ENCODE data around the gene FAM177B. TPM values are rescaled to one million over a fixed set of nuclear protein-coding genes. Genes with fewer than 3 reads are reported as not detected.

Gene FAM177B
- total RNA-seq, 2 experiments from 2014 or later = not detected

DNA sequence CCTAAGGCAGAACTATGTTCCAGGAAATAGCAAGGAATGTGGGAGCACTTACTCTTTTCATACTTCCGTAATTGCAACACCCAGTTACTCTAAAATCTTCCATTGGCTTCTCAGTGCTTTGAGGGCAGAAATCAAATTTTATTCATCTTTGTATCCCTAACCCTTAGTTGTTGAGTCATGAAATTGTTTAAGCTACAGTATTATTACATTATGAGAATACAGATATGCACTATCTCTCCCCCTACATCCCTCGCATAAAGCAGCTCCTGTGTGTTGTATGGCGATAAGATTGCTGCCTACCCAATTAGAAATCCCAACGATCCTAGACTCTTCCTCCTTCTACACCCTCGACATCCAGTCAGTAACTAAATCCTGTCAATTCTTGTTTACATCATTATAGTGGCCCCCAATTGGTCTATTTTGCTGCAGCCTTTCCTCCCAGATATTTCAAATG is 27.3 kb upstream of the FAM177B start:
- Histone ChIP-seq H3K4me2 (ENCODE audit: low read length) (peak overlapping the region; percentile 96; the same call in 1 of the 2 replicates), H3K36me3 (ENCODE audit: insufficient read depth, low read length) (peaks cover 15% of the 10 kb centered on the region), H3K79me2 (ENCODE audit: insufficient read depth, low read depth, low read length) (peaks cover 51% of the 10 kb centered on the region), H2AFZ (ENCODE audit: low read length) (no peak overlapping the region), H3K9me3 (ENCODE audit: low read length) (0 out of 2 replicates have a peak, but pooled peaks cover 4% of the 10 kb centered on the region), H3K4me3 (ENCODE audit: low read depth, low read length, poor library complexity, severe bottlenecking) (no peak overlapping the region), H4K20me1 (ENCODE audit: insufficient read depth, low read length) (no peaks in the 10 kb centered on the region), H3K9me2 (ENCODE audit: insufficient read depth, low read length) (no peaks in the 10 kb centered on the region), H3K4me1 (ENCODE audit: insufficient read depth, low read length, poor library complexity, severe bottlenecking) (peaks cover 17% of the 10 kb centered on the region), H3K27ac (ENCODE audit: low read depth, low read length, poor library complexity, severe bottlenecking) (no peak overlapping the region)
- BruUV-seq (replicated peaks) = no TSS peak
- intact Hi-C loops (cut with micrococcal nuclease; ENCODE audit: unreplicated experiment) = loop anchor here (5.0 to 10.0 kb wide), 2 partner anchors 245 to 967 kb away; partner anchors contain the start of gene DUSP10
- no peak for DNase-seq (ENCODE audit: low spot score)
- TF ChIP-seq, protein P1, sequence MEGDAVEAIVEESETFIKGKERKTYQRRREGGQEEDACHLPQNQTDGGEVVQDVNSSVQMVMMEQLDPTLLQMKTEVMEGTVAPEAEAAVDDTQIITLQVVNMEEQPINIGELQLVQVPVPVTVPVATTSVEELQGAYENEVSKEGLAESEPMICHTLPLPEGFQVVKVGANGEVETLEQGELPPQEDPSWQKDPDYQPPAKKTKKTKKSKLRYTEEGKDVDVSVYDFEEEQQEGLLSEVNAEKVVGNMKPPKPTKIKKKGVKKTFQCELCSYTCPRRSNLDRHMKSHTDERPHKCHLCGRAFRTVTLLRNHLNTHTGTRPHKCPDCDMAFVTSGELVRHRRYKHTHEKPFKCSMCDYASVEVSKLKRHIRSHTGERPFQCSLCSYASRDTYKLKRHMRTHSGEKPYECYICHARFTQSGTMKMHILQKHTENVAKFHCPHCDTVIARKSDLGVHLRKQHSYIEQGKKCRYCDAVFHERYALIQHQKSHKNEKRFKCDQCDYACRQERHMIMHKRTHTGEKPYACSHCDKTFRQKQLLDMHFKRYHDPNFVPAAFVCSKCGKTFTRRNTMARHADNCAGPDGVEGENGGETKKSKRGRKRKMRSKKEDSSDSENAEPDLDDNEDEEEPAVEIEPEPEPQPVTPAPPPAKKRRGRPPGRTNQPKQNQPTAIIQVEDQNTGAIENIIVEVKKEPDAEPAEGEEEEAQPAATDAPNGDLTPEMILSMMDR (conservative IDR thresholded peaks at IDR 0.05; ENCODE audit: low read length) = no peak
- ChIA-PET CTCF (ENCODE audit: unreplicated experiment) (no interaction called here), POLR2A (interaction anchor here (1.0 to 1.1 kb wide), 2 partner anchors 13 to 29 kb away, joined by 3 read pairs; no protein-coding TSS in a partner anchor)

DNA sequence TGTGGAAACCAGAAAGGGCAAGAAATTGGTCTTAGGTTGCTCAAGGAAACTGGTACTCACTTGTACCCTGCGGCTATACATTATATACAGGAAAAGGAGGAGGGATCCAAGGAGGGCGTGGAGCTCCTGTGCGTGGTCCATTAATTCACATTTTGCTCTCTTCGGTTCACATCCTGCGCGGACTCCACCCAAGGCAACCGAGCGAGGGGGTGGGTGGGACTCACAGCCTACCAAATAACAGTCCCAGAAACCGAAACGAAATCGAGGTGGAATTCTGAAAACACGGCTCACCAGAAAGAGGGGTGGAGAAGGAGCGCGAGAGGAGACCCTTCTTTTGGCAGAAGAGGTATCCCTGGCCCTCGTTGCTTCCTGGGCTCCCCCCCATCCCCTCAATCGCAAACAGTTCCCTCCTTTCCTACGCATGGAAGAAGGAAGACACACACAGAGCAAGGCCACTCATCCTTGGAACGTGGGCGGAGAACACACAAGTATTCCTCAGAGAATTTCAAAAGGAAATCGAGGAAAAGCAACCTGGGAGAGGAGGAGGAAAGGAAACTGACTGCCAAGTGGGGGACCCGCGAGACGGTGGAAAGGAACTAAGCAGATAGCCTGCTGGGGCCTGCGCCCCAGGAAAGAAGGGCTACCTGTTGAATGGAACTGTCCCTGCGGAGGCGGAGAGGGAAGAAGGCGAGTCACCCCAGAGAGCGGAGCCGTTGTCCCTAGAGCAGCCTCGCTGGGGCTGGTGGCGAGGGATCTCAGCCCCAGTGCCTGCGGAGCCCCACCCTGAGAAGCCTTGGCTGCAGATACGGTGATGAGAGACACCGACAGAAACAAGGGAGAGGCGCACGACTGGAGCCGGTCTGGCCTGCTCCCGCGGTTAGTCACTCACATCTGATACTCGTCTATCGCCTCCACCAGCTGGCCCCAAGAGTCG is 25.4 kb upstream of the FAM177B start:
- H3K4me3 ChIP-seq (ENCODE audit: low read depth, low read length, poor library complexity, severe bottlenecking) = peak overlapping the region; percentile 98
- H3K9me3 ChIP-seq (ENCODE audit: low read length) = no peaks in the 10 kb centered on the region
- H3K4me2 ChIP-seq (ENCODE audit: low read length) = peak overlapping the region; percentile 96
- BruUV-seq (replicated peaks) = TSS peak; percentile 69
- peak overlapping the region; percentile 33 for H2AFZ ChIP-seq (ENCODE audit: low read length)
- no peak for TF ChIP-seq EZH2phosphoT487 (IDR thresholded peaks at IDR 0.05; ENCODE audit: borderline replicate concordance, low read depth, low read length)
- TF ChIP-seq, protein P1 (conservative IDR thresholded peaks at IDR 0.05; ENCODE audit: low read length) = no peak
- H3K4me1 ChIP-seq (ENCODE audit: insufficient read depth, low read length, poor library complexity, severe bottlenecking) = peaks cover 17% of the 10 kb centered on the region
- no peaks in the 10 kb centered on the region for H4K20me1 ChIP-seq (ENCODE audit: insufficient read depth, low read length)
- intact Hi-C loops (cut with micrococcal nuclease; ENCODE audit: unreplicated experiment) = loop anchor here (1.0 to 10.0 kb wide), 4 partner anchors 21 to 969 kb away; partner anchors contain the start of gene DUSP10
- CTCF ChIA-PET (ENCODE audit: unreplicated experiment) = interaction anchor here (0.6 kb wide), 1 partner anchor 252 kb away, joined by 3 read pairs; no protein-coding TSS in a partner anchor
- peak; percentile 62 for DNase-seq (ENCODE audit: low spot score)
- H3K36me3 ChIP-seq (ENCODE audit: insufficient read depth, low read length) = peaks cover 21% of the 10 kb centered on the region
- H3K79me2 ChIP-seq (ENCODE audit: insufficient read depth, low read depth, low read length) = peaks cover 34% of the 10 kb centered on the region
- no peaks in the 10 kb centered on the region for H3K9me2 ChIP-seq (ENCODE audit: insufficient read depth, low read length)
- H3K27ac ChIP-seq (ENCODE audit: low read depth, low read length, poor library complexity, severe bottlenecking) = peak overlapping the region; percentile 51
- POLR2A ChIA-PET = interaction anchor here (0.6 to 1.9 kb wide), 6 partner anchors 9 to 122 kb away, joined by 3 to 13 read pairs (median 4); partner anchors contain the start of gene TAF1A

All from OCI-LY7 (cell line).